NT2/D1 (cell line): ENCODE results near the gene TEAD3.

ENCODE experiments used
- SUZ12 ChIP-seq: IDR thresholded peaks from 2 replicates; pipeline ENCODE4 v1.6.1; 2011; ENCODE audit not compliant: insufficient read length, insufficient read depth; ENCODE audit errors: extremely low read depth
- YY1 ChIP-seq: IDR thresholded peaks from 2 replicates; pipeline ENCODE4 v1.6.1; 2011; ENCODE audit not compliant: insufficient read length, insufficient read depth
- ZNF274 ChIP-seq: IDR thresholded peaks from 2 replicates; pipeline ENCODE4 v1.6.1; 2011; ENCODE audit warnings: mild to moderate bottlenecking, low read depth, low read length

- TF ChIP-seq YY1, result no peak
- no peak for TF ChIP-seq ZNF274
- TF ChIP-seq SUZ12, result no peak
These were observed 22.6 kb upstream of the TEAD3 start for GRCh38 chr6:35519313-35520015.
